Measurements from ENCODE around the gene PIAS3. TPM values are rescaled to one million over a fixed set of nuclear protein-coding genes. Genes with fewer than 3 reads are reported as not detected.
"Not testable (repeated sequence)": the region's sequence is repeated elsewhere in the genome, so short reads cannot be mapped to it uniquely, and the experiment has no call there.

Gene PIAS3
- total RNA-seq, 2 donors from 2014 or later, result 15.0 to 17.1 TPM

GRCh38 chr1:145837656-145838055 lies 21.2 kb downstream of the PIAS3 start:
- intact Hi-C loops (cut with DNase I), result no loop called here
- DNase-seq (no peak), ATAC-seq (no peak)

DNA sequence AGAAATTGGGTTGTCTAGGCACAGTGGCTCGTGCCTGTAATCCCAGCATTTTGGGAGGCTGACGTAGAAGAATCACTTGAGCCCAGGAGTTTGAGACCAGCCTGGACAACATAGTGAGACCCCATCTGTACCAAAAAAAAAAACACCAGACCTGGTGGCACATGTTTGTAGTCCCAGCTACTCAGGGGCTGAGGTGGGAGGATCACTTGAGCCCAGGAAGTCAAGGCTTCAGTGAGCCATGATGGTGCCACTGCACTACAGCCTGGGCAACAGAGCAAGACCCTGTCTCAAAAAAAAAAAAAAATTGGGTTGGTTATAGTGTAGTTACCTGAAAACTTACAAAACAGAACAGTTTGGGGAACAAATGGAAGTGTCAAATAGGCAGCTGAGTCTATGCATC lies 28.1 kb downstream of the PIAS3 start:
- intact Hi-C loops (cut with DNase I); DNase-seq; ATAC-seq: not testable (repeated sequence)

- DNase-seq (no peak), ATAC-seq (no peak)
- intact Hi-C loops (cut with DNase I), result no loop called here
Observed at GRCh38 chr1:145828367-145829026, 30.4 kb downstream of the PIAS3 start.

GRCh38 chr1:145827966-145828365 lies 30.9 kb downstream of the PIAS3 start:
- ATAC-seq (no peak), DNase-seq (no peak)
- intact Hi-C loops (cut with DNase I), result no loop called here

DNA sequence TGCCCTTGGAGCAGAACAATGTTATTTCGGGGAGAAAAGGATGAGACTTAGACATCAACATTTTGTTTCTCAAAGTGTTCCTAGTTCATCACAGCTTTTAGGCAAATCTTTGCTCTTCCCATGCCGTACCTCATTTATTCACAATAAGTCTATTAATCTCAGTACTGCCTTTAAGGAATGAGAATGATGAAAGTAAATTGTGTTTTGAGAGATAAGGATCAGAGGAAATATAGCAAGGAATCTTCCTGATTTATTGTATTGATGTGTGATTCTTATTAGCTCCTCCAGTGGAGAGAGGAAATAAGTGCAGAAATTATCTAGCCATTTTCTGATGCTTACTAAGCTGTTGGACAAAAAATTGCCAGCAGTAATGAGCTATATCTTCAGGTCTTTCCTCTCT lies 32.9 kb downstream of the PIAS3 start:
- ATAC-seq (no peak), DNase-seq (no peak)
- intact Hi-C loops (cut with DNase I), result no loop called here

DNA sequence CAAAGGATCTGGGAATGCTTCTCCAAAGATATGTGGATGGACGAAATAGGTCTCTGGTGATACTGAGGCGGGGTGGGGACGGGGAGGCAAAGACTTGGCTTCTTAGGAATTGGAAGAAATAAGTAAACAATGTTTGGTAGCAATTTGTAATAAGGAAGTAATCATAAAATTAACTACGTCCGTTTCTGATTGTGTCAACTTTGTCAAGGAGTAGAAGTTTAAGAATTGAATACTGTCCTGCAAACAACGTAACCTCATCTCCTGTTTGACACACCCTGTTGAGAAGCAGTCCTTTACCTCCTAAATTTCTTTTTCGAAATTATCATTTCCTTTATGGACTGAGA lies 34.4 kb downstream of the PIAS3 start:
- intact Hi-C loops (cut with DNase I), result no loop called here
- ATAC-seq (no peak), DNase-seq (no peak)

- intact Hi-C loops (cut with DNase I), result no loop called here
- DNase-seq, result peak; percentile 94
- peak; percentile 97 to 98 for ATAC-seq
Observed at GRCh38 chr1:145823565-145824498, 35.0 kb downstream of the PIAS3 start, which contains the start of the genes POLR3C and RNF115. POLR3C (plus strand) TSS chr1:145824200; CDS start chr1:145825777, 1,577 bp downstream. RNF115 (minus strand) TSS chr1:145824095; CDS start chr1:145823873, 222 bp downstream.

GRCh38 chr1:145822779-145823331 lies 36.0 kb downstream of the PIAS3 start:
- DNase-seq; intact Hi-C loops (cut with DNase I): not testable (repeated sequence)
- ATAC-seq, result peak; percentile 6 to 15

DNA sequence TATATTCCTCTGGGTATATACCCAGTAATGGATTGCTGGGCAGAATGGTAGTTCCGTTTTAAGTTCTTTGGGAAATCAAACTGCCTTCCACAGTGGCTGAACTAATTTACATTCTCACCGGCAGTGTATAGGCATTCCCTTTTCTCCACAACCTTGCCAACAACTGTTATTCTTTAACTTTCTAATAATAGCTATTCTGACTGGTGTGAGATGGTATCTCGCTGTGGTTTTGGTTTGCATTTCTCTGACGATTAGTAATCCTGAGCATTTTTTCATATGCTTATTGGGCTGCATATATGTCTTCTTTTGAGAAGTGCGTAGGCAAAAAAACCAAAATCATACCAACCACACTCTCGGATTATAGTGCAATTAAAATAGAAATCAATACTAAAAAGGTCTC lies 40.8 kb downstream of the PIAS3 start:
- DNase-seq; intact Hi-C loops (cut with DNase I); ATAC-seq: not testable (repeated sequence)

- ATAC-seq; intact Hi-C loops (cut with DNase I); DNase-seq: not testable (repeated sequence)
Observed at GRCh38 chr1:145812977-145813810, 45.7 kb downstream of the PIAS3 start.

- no peak for ATAC-seq
- intact Hi-C loops (cut with DNase I), result no loop called here
- no peak for DNase-seq
Observed at GRCh38 chr1:145806844-145807243, 52.0 kb downstream of the PIAS3 start.

DNA sequence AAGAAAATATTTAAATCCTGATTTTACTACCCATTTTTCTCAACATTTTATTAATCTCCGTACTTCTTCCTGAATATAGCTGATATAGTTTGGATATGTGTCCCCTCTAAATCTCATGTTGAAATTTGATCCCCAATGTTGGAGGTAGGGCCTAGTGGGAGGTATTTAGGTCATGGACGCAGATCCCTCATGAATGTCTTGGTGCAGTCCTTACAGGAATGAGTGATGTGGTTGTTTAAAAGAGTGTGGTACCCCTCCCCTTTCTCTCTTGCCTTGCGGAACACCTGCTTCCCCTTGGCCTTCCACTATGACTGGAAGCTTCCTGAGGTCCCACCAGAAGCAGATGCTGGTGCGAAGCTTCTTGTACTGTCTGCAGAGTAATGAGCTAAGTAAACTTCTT lies 52.5 kb downstream of the PIAS3 start:
- ATAC-seq (no peak), DNase-seq (no peak)
- intact Hi-C loops (cut with DNase I), result no loop called here

DNA sequence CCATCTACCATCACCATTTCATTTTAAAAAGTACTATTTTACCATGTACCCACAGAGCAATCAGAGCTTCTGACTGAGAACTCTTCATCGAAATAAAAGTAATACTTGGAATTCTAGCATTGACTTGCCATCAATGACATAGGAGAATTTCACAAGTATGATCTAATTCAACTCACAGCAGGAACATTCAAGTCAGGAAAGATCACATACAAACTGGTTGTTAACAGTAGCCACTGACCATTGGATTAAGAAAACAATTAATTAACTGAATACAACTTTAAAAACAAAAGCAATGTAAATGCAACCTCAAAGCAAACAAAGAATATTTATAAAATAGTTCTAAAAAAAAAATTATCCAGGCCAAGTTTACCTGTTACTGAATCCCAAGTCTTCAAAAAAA lies 53.8 kb downstream of the PIAS3 start:
- intact Hi-C loops (cut with DNase I), result no loop called here
- ATAC-seq (no peak), DNase-seq (no peak)

GRCh38 chr1:145804235-145805045 lies 54.4 kb downstream of the PIAS3 start:
- DNase-seq (no peak), ATAC-seq (no peak)
- intact Hi-C loops (cut with DNase I), result no loop called here

- DNase-seq (no peak), ATAC-seq (no peak)
- intact Hi-C loops (cut with DNase I), result no loop called here
Observed at GRCh38 chr1:145799806-145800205, 59.1 kb downstream of the PIAS3 start.
